Activated CD4-positive, CD25-positive, alpha-beta regulatory T cell (primary cell): Measurements from ENCODE around the gene EIF2A.
"Not testable (repeated sequence)": the region's sequence is repeated elsewhere in the genome, so short reads cannot be mapped to it uniquely, and the experiment has no call there.

Source experiments
- DNase-seq, 4 experiments: peaks; one replicate each; lab custom pipeline; 2025; lab: John Stamatoyannopoulos, UW

Gene EIF2A

GRCh38 chr3:150543531-150543930 lies 3.1 kb upstream of the EIF2A start:
- no peak for DNase-seq

GRCh38 chr3:150544041-150544440 lies 2.5 kb upstream of the EIF2A start:
- no peak for DNase-seq

- no peak for DNase-seq
Observed at GRCh38 chr3:150544726-150545125, 1.9 kb upstream of the EIF2A start.

DNA sequence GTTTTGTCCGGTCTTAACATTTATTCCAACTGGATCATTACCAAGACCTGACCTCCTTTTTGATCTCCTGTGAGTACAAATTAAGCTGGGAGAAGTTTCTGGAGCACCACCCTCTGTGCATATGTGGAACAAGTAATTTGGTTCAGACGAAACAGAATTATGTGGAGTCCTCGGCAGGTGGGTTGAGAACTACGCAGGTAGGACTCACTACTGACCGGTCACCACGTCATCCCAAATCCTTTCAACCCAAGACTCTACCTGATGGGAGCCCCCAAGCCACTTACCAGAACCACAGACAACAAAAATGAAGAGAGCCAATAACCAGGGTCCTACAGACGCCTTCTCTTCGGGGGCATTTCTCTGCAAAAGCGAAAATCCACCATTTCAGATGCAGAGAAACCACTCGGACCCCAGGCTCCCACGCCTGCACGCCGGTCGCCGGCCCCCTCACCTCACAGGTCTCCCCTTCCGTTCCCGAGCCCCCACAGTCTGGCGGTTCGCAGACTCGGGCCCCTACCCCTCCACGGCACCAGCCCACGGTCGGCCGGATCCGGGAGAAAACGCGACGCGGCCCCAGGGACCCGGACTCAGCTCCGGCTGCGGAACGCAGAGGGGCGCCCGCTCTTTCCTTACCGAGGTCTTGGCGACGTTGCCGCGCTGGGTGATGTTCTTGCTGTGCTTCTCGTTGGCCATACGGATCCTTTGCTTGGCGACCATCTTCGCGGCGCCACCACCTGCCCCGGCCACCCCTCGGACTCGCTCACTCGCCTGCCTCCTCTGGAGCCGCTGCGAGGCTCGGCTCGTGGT lies 965 bp upstream of the EIF2A start:
- DNase-seq, result peak; percentile 25 to 48 (median 40)

DNA sequence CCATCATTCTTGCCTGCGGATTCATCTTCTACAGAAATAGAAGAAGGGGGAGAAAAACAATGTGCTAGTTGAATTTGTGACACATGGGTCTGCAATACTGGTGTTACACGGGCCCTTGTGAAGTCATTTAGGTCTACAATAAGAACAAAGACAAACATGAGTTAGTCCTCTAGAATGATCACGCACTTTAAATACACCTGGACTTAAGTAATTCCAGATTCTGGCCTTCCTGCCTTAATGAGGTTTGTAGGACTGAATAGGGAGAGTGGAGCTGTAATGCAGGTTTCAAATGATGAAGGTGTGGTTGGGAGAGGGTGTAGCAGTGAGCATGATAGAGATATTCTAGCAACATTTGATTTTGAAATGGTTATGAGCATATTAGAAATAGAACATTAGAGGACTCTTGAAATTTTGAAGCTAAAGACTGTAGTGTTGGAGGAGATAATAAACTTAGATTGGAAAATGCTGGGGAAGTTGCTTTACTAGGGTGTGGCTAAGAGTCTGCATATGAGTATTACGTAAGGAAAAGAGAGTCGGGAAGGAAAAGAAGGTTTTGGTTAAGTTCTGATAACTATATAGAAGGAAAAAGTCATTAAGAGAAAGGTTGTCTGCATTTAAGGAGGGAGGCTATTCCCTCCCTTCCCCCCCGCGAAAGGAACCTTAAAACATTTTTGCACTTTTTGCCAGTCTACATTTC lies 606 bp downstream of the EIF2A start:
- DNase-seq, result no peak

- no peak for DNase-seq
Observed at GRCh38 chr3:150555859-150556436, 9.4 kb downstream of the EIF2A start.

GRCh38 chr3:150556792-150557191 lies 10.2 kb downstream of the EIF2A start:
- DNase-seq, result no peak

DNA sequence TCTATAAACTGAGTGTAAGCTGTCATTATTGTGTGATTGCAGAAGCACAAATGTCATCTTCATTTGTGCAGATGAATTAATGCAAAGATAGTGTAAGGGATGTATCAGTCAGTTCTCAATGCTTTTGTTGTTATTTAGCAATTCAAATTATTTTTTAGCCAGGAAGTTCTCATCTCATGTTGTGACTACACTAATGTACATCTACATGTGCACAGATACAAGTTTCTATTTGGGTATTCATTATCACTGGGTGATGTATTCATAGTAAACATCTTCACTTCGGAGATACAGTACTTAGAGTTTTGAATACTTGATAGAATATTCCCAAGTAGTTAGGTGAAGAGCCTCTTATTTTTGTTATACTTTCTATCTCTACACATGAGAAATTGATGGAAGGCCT lies 11.1 kb downstream of the EIF2A start:
- no peak for DNase-seq

DNA sequence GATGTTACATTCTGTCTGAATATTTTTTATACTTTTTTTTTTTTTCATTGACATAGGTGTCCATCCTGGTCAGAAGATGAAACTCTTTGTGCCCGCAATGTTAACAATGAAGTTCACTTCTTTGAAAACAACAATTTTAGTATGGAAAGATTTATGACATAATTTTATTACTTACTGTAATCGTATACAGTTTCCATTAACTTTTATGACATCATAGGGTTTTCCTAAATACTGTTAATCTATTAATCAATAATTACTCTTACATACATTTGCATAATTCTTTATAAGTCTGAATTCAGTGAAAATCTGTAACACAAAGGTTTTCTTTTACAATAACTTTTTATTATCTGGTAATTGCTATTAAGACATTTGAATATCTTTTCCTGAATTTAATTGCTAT lies 17.7 kb downstream of the EIF2A start:
- DNase-seq, result no peak

DNA sequence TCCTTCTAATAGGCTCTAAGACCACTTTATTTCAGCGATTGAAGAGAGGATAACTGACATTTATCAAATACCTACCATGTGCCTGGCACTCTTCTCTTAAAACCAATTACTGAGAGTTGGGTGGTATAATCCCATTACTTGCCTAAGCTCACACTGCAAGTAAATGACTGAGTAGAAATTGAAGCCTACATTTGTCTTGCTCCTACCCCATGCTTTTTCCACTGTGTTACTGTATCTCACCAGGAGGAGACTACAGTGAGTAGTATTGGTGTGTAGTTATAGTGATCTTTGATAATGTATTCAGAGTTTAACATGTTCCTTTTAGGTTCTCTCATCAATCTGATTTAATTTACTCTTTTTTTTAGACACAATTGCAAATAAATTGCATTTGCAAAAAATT lies 20.7 kb downstream of the EIF2A start:
- no peak for DNase-seq

DNA sequence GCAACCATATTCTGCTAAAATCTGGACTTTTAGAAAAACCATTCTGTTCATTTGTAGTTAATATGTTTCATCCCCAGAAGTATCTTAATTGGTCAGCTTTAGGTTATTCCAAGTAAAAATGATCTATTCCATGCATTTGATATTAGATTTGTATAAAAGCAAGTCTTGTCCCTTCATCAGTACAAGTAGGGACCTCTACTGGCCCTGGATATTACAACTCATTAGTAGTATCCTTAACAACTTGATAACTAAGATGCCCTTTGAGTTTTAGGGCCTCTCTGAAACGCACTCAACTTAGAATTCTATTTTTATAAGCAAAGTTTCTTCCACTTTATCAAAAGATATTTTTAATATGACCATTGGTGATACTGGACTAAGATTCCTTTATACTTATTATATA lies 31.3 kb downstream of the EIF2A start:
- DNase-seq, result no peak

- no peak for DNase-seq
Observed at GRCh38 chr3:150581174-150581573, 34.6 kb downstream of the EIF2A start.

DNA sequence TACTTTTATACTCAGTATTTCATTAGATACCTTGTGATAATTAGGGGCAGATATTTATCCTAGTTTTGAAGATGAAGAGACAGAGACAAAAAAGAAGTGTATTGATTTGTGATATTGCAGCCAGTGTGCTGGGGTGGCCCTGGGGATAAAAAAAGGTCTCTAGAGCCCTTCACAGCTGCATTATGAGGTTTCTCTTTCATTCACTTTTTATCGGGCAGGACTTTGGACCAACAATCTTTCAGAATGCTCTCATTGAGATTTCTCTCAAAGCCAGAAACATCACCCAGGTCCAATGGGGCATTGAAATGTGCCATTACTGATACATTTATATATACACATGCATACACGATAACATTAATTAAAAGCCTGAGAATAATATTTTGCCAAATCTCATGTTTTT lies 36.0 kb downstream of the EIF2A start:
- no peak for DNase-seq

- DNase-seq, result no peak
Observed at GRCh38 chr3:150583028-150583427, 36.4 kb downstream of the EIF2A start.

DNA sequence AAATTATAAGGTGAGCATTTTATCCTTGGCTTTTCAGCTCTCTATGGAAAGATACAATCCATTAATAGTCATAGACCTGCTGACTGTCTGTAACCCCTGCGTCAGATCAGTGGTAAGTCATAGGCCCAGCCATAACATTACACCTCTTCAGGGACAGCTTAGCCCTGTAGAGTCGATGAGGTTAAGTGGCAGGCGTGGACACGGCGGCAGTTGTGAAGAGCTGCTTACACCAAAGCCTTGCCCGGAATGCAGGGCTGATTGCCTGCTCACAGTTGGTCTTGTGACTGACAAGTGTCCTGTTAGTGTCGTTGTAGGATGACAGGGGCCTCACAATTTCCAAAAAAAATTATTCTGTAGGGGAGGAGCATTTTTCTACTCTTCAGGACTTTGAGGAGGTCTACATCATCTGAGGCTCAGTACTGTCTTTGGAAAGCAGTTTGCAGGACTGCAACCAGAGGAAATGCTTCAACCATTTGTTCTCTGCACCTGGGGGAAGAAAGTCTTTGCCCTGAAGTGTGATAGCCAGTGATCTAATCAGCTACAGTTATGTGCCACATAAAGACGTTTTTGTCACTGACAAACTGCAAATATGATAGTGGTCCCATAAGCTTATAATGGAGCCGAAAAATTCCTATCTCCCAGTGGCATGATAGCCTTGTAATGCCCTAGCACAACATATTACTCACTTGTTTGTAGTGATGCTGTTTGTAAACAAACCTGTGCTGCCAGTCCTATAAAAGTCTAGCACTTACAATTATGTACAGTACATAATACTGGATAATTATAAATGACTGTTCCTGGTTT lies 41.6 kb downstream of the EIF2A start:
- no peak for DNase-seq

DNA sequence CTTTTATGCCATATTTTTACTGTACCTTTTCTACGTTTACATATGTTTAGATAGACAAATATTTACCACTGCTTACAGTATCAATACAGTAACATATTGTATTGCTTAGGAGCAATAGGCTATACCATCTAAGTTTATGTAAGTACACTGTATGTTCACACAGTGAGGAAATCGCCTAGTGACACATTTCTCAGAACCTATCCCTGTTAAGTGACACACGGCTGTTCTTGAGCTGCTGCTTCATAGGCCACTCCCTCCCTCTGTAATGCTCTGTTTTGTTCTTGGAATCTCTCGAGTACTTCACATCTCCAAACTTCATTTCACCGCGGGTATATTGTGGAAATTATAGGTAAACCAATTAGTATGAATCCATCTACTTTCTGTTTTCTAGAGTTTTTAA lies 43.2 kb downstream of the EIF2A start:
- no peak for DNase-seq

DNA sequence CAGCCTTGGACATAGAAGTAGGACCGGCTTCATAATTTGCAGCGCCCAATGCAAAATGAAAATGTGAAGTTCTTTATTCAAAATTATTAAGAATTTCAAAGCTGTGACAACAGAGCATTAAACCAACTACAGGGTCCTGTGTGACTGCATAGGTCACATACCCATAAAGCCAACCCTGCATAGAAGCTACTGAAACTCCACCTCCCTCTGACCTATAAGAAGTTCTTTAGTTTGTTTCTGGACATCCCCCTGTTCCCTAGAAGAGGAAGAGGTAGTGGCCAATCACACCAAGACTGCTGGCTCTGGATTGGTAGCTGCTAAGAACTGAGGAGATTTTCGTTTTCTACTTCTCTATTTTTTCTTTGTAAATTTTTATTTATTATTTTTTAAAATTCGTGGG lies 47.6 kb downstream of the EIF2A start:
- DNase-seq, result no peak

GRCh38 chr3:150597646-150598045 lies 51.1 kb downstream of the EIF2A start:
- no peak for DNase-seq

DNA sequence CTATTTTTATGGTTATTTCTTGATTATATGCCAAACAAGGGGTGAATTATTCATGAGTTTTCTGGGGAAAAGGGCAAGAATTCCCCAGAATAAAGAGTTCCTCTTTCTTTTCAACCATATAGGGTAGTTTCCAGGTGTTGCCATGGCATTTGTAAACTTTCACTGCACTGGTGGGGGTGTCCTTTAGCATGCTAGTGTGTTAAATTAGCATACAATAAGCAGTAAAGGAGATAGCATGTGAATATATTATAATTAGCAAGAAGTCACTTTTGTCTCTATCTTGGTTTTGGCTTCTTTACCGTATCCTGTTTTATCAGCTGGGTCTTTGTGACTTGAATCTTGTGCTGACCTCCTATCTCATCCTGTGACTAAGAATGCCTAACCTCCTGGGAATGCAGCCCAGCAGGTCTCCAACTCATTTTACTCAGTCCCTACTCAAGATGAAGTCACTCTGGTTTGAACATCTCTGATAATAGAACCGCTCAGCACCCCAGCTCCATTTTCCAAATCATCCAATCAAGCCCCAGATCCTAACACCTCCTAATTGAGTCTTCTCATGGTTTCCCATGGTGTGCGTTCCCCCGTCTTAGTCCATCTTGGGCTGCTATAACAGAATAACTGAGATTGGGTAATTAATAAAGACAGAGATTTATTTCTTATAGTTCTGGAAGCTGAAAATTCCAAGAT lies 53.2 kb downstream of the EIF2A start:
- DNase-seq, result no peak

DNA sequence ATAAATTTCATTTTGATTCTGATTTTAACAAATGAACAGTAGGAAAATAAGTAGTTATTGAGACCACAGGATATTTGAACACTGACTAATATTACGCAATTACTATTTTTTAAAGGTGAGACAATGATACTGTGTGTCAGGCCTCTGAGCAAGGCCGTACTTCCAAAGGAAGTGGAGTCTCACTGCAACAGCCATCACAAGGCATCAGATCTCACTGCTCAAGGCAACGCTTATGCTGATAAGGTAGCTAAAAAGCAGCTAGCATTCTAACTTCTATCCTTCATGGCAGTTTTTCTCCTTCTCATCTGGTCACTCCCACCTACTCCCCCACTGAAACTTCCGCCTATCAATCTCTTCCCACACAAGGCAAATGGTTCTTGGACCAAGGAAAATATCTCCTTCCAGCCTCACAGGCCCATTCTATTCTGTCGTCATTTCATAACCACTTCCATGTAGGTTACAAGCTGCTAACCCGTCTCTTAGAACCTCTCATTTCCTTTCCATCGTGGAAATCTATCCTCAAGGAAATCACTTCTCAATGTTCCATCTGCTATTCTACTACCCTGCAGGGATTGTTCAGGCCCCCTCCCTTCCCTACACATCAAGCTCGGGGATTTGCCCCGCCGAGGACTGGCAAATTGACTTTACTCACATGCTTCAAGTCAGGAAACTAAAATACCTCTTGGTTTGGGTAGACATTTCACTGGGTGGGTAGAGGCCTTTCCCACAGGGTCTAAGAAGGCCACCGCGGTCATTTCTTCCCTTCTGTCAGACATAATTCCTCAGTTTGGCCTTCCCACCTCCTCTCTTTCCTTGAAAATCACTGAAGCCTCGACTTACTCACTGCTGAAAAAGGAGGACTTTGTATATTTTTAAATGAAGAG lies 54.3 kb downstream of the EIF2A start:
- not testable (repeated sequence) for DNase-seq
